Caco-2 (cell line): ENCODE results near the gene FBXO8. TPM values are rescaled to one million over a fixed set of nuclear protein-coding genes. Genes with fewer than 3 reads are reported as not detected.

Source experiments
- BruUV-seq: library from RNA; stranded (reverse); fragments of 400-500 nt; replicated peaks from 2 replicates; lab custom pipeline; 2021; lab: Mats Ljungman, UMichigan
- CTCF ChIA-PET: fragments of 300-600 bp; sonication (Branson Sonifier 250); formaldehyde crosslinking; loops from one replicate; lab custom pipeline; 2022; ENCODE audit warnings: antibody characterized with exemption; lab: Charles Lee
- POLR2A ChIA-PET: fragments of 300-600 bp; sonication (Branson Sonifier 250); formaldehyde crosslinking; loops from one replicate; lab custom pipeline; 2022; ENCODE audit warnings: antibody characterized with exemption; lab: Charles Lee
- DNase-seq, 2 experiments: peaks; one replicate each; pipeline versions ENCODE4 v3.0.0 to v3.0.0-alpha.2; 2020 to 2022
- H3K27me3 ChIP-seq: replicated peaks from 2 replicates; pipeline ENCODE4 v1.6.0; 2011; ENCODE audit warnings: low read length; ENCODE audit not compliant: control insufficient read depth, insufficient read depth
- H3K36me3 ChIP-seq: 2 replicates; pipeline ENCODE4 v1.5.1; 2011; ENCODE audit warnings: low read length; ENCODE audit not compliant: control insufficient read depth, insufficient read depth
- H3K4me1 ChIP-seq: fragments of 250-450 bp; sonication (Bioruptor Pico); 2 replicates; pipeline ENCODE4 v1.5.1; 2020; ENCODE audit warnings: mild to moderate bottlenecking
- H3K4me3 ChIP-seq: 2 replicates; pipeline ENCODE4 v1.5.1; 2011; ENCODE audit warnings: low read depth, mild to moderate bottlenecking, control low read depth, low read length
- H3K9me3 ChIP-seq: fragments of 250-450 bp; sonication (Bioruptor Pico); 2 replicates; pipeline ENCODE4 v1.5.1; 2020; ENCODE audit warnings: mild to moderate bottlenecking, moderate library complexity
- H3K27ac Mint-ChIP-seq: one replicate; pipeline ENCODE4 v1.8.0; 2022; ENCODE audit warnings: mixed read lengths; ENCODE audit not compliant: unreplicated experiment
- H3K27me3 Mint-ChIP-seq: one replicate; pipeline ENCODE4 v1.8.0; 2022; ENCODE audit warnings: mixed read lengths; ENCODE audit not compliant: insufficient read depth, unreplicated experiment
- H3K36me3 Mint-ChIP-seq: one replicate; pipeline ENCODE4 v1.8.0; 2022; ENCODE audit warnings: mild to moderate bottlenecking, mixed read lengths; ENCODE audit not compliant: insufficient read depth, unreplicated experiment
- H3K4me1 Mint-ChIP-seq: one replicate; pipeline ENCODE4 v1.8.0; 2022; ENCODE audit warnings: low read depth, mixed read lengths; ENCODE audit not compliant: unreplicated experiment
- H3K4me3 Mint-ChIP-seq: one replicate; pipeline ENCODE4 v1.8.0; 2022; ENCODE audit warnings: mild to moderate bottlenecking, moderate library complexity, mixed read lengths; ENCODE audit not compliant: unreplicated experiment
- H3K9me3 Mint-ChIP-seq: one replicate; pipeline ENCODE4 v1.8.0; 2022; ENCODE audit warnings: mixed read lengths; ENCODE audit not compliant: unreplicated experiment
- CTCF ChIP-seq, 2 experiments: fragments of 200-600 bp in 1 of 2; IDR thresholded peaks; 1 replicate in 1 of 2; 2 replicates in 1 of 2; pipeline versions ENCODE4 v1.5.1 to v1.8.0; 2011 to 2022; ENCODE audit warnings: antibody characterized with exemption in 1 of 2, control low read depth in 1 of 2, inconsistent platforms in 1 of 2, low read depth in 1 of 2, low read length in 1 of 2, mild to moderate bottlenecking in 1 of 2, moderate library complexity in 1 of 2; ENCODE audit not compliant: insufficient read depth in 1 of 2, severe bottlenecking in 1 of 2, unreplicated experiment in 1 of 2
- intact Hi-C: fragments of 100-400 bp; cut with micrococcal nuclease; formaldehyde crosslinking; loops from one replicate; pipeline ENCODE4 v1.10.0; 2022; ENCODE audit not compliant: unreplicated experiment
- total RNA-seq: library from RNA; stranded (reverse); gene quantifications from 2 replicates; pipeline ENCODE4 v1.2.3, GENCODE V29; 2022

Gene FBXO8
- total RNA-seq, 1 experiment from 2014 or later = 15.0 TPM

- BruUV-seq = TSS peak; percentile 53
Measured at GRCh38 chr4:174282836-174283506, 496 bp downstream of the FBXO8 start.

GRCh38 chr4:174281901-174282300 lies 1.6 kb downstream of the FBXO8 start:
- no peaks in the 10 kb centered on the region for H3K27me3 ChIP-seq
- H3K4me1 Mint-ChIP-seq = peaks cover 11% of the 10 kb centered on the region
- BruUV-seq = no TSS peak
- peaks cover 7% of the 10 kb centered on the region; the same call in 1 of the 2 replicates for H3K4me1 ChIP-seq
- TF ChIP-seq CTCF (IDR thresholded peaks at IDR 0.05; ENCODE audit: insufficient read depth in 1 of 2, low read depth in 1 of 2, low read length in 1 of 2, severe bottlenecking in 1 of 2, unreplicated experiment in 1 of 2) = no peak
- ChIA-PET CTCF (no interaction called here), POLR2A (no interaction called here)
- no peaks in the 10 kb centered on the region for H3K9me3 Mint-ChIP-seq
- H3K4me3 ChIP-seq = no peak overlapping the region
- no peaks in the 10 kb centered on the region for H3K36me3 ChIP-seq
- no peak for DNase-seq
- H3K9me3 ChIP-seq = no peaks in the 10 kb centered on the region
- H3K27me3 Mint-ChIP-seq = no peaks in the 10 kb centered on the region
- H3K4me3 Mint-ChIP-seq = no peak overlapping the region
- peaks cover 14% of the 10 kb centered on the region for H3K36me3 Mint-ChIP-seq
- intact Hi-C loops = no loop called here
- no peak overlapping the region for H3K27ac Mint-ChIP-seq

More at GRCh38 chr4:174282836-174283506, 496 bp downstream of the FBXO8 start:
- CTCF ChIA-PET = no interaction called here
- peak; percentile 86 to 87 for DNase-seq
- H3K36me3 ChIP-seq = no peaks in the 10 kb centered on the region
- no peaks in the 10 kb centered on the region for H3K9me3 Mint-ChIP-seq
- H3K27me3 Mint-ChIP-seq = no peaks in the 10 kb centered on the region
- POLR2A ChIA-PET = interaction anchor here (0.6 kb wide), 1 partner anchor 780 kb away, joined by 4 read pairs; no protein-coding TSS in a partner anchor
- intact Hi-C loops = loop anchor here (1.0 kb wide), 2 partner anchors 23 to 100 kb away; no protein-coding TSS in a partner anchor
- peak overlapping the region; percentile 61 for H3K4me3 ChIP-seq
- H3K9me3 ChIP-seq = no peaks in the 10 kb centered on the region
- H3K27me3 ChIP-seq = no peaks in the 10 kb centered on the region
- H3K4me1 ChIP-seq = peaks cover 7% of the 10 kb centered on the region; the same call in 1 of the 2 replicates
- peaks cover 14% of the 10 kb centered on the region for H3K36me3 Mint-ChIP-seq
- peak overlapping the region; percentile 99 for H3K27ac Mint-ChIP-seq
- peaks cover 11% of the 10 kb centered on the region for H3K4me1 Mint-ChIP-seq
- no peak for TF ChIP-seq CTCF (IDR thresholded peaks at IDR 0.05; ENCODE audit: insufficient read depth in 1 of 2, low read depth in 1 of 2, low read length in 1 of 2, severe bottlenecking in 1 of 2, unreplicated experiment in 1 of 2)
- peak overlapping the region; percentile 81 for H3K4me3 Mint-ChIP-seq

- ChIA-PET POLR2A (no interaction called here), CTCF (no interaction called here)
- Mint-ChIP-seq H3K36me3 (peaks cover 14% of the 10 kb centered on the region), H3K4me1 (peaks cover 11% of the 10 kb centered on the region), H3K9me3 (no peaks in the 10 kb centered on the region), H3K27ac (no peak overlapping the region), H3K27me3 (no peaks in the 10 kb centered on the region), H3K4me3 (no peak overlapping the region)
- no peaks in the 10 kb centered on the region for H3K9me3 ChIP-seq
- no peaks in the 10 kb centered on the region for H3K27me3 ChIP-seq
- intact Hi-C loops = no loop called here
- H3K36me3 ChIP-seq = no peaks in the 10 kb centered on the region
- no peak for TF ChIP-seq CTCF (IDR thresholded peaks at IDR 0.05; ENCODE audit: insufficient read depth in 1 of 2, low read depth in 1 of 2, low read length in 1 of 2, severe bottlenecking in 1 of 2, unreplicated experiment in 1 of 2)
- peaks cover 7% of the 10 kb centered on the region; the same call in 1 of the 2 replicates for H3K4me1 ChIP-seq
- BruUV-seq = no TSS peak
- H3K4me3 ChIP-seq = no peak overlapping the region
- no peak for DNase-seq
Measured at GRCh38 chr4:174281182-174281737, 2.2 kb downstream of the FBXO8 start.
